ENCODE measurements around the gene AIG1. TPM values are rescaled to one million over a fixed set of nuclear protein-coding genes. Genes with fewer than 3 reads are reported as not detected.

The AIG1 gene
- total RNA-seq, 6 experiments from 2014 or later: 50.7 to 70.5 (median 52.5) TPM

DNA sequence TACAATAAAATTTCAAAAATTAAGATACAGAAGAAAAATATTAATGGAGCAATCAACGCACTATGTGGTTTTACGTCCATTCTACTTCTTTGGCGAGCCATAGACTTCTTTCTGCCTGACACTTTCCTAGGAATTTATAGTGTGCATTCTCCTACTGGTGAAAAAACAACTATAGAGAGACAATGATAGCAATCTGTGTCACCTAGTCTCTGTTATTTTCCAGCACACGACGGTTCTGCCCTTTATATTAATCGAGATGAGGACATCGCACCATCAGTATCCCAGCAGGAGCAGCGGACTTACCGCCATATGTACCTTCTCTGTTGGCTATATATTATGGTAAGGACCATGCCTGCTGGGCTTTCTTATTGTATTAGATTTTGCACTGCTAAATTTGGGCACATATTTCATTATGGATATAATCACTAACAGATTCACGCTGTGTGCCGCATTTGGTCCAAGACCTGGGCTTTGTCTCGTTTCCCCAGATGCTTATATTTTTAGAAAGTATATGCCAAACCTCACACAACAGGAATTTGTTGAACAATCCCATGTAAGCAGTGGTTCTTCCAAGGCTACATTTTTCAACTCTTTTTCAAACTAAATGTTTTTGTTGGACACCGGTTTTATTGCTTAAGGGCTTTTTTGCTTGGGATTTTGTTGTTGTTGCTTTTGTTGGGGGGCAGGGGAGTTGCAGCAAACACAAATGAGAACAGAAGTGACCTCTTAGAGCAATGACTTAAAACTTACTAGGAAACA is 223.4 kb downstream of the AIG1 start:
- Mint-ChIP-seq H3K4me3 (no peak overlapping the region), H3K36me3 (ENCODE audit: low read depth) (peaks cover 6% of the 10 kb centered on the region; the same call in 1 of the 2 replicates), H3K4me1 (ENCODE audit: low read depth) (peaks cover 24% of the 10 kb centered on the region), H3K9me3 (no peaks in the 10 kb centered on the region), H3K27ac (no peak overlapping the region; the same call in 1 of the 2 replicates), H3K27me3 (ENCODE audit: insufficient read depth) (no peaks in the 10 kb centered on the region)
- peak; percentile 23 for DNase-seq
- TF ChIP-seq, protein P1, sequence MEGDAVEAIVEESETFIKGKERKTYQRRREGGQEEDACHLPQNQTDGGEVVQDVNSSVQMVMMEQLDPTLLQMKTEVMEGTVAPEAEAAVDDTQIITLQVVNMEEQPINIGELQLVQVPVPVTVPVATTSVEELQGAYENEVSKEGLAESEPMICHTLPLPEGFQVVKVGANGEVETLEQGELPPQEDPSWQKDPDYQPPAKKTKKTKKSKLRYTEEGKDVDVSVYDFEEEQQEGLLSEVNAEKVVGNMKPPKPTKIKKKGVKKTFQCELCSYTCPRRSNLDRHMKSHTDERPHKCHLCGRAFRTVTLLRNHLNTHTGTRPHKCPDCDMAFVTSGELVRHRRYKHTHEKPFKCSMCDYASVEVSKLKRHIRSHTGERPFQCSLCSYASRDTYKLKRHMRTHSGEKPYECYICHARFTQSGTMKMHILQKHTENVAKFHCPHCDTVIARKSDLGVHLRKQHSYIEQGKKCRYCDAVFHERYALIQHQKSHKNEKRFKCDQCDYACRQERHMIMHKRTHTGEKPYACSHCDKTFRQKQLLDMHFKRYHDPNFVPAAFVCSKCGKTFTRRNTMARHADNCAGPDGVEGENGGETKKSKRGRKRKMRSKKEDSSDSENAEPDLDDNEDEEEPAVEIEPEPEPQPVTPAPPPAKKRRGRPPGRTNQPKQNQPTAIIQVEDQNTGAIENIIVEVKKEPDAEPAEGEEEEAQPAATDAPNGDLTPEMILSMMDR (IDR thresholded peaks at IDR 0.05): no peak

DNA sequence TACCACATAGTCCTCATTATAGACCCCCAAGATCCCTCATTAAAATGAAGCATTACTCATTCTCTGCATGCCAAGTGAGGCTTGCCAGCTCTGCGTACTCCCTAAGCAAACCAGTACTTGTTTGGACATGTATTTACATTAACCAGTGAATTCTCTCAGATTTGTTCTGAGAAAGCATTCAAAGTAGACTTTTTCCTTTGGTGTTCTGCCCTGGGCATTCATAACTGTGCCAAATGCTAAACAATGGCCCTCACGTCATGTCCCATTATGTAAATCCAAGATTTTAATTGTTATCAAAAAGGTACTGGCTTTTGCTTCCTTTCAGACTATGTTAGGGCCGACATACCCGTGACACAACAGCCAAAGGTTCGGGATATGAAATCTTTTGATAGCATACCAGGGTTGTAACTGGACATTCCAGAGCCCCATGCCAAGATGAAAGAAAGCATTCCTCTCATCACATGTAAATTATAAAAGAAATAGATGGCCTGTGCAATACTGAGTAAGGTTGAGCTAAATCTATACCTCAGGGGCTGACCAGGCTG is 225.6 kb downstream of the AIG1 start:
- H3K4me3 Mint-ChIP-seq: no peak overlapping the region
- peaks cover 6% of the 10 kb centered on the region; the same call in 1 of the 2 replicates for H3K36me3 Mint-ChIP-seq (ENCODE audit: low read depth)
- no peaks in the 10 kb centered on the region for H3K27me3 Mint-ChIP-seq (ENCODE audit: insufficient read depth)
- no peak overlapping the region for H3K27ac Mint-ChIP-seq
- peaks cover 24% of the 10 kb centered on the region for H3K4me1 Mint-ChIP-seq (ENCODE audit: low read depth)
- TF ChIP-seq, protein P1 (IDR thresholded peaks at IDR 0.05): no peak
- no peaks in the 10 kb centered on the region for H3K9me3 Mint-ChIP-seq
- DNase-seq: no peak

DNA sequence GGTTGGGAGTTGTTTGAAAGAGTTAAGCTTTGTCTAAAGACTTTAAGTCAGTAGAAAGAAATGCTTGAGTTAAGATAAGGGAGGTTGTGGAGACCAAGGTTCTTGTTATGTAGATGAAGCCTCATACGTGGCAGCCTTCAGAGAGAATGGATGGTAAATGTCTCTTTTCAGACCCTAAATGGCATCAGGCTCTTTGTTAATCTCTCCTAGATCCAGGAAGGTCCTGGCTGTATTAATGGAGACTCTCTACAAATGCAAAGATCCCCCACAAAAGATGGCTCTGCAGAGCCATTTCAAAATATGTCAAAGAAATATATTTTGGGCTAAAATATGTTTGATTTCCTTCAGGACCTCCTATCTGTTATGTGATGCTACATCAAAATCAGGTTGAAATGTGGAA is 228.2 kb downstream of the AIG1 start:
- TF ChIP-seq, protein P1 (IDR thresholded peaks at IDR 0.05): no peak
- no peak overlapping the region for H3K27ac Mint-ChIP-seq

DNA sequence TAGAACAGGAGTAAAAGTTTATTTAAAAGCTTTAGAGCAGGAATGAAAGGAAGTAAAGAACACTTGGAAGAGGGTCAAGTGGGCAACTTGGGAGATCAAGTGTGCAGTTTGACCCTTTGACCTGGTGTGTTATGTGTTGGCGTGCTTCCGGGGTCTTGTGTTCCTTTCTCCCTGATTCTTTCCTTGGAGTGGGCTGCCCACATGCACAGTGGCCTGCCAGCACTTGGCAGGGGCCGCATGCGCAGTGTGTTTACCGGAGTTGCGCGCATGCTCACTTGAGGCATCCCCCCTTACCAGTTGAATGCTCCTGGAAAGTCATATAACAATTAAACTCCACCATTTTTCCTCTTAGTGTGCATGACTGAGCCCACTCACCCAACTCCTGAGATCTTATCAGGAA is 229.5 kb downstream of the AIG1 start:
- peaks cover 14% of the 10 kb centered on the region for H3K4me1 Mint-ChIP-seq (ENCODE audit: low read depth)
- TF ChIP-seq, protein P1 (IDR thresholded peaks at IDR 0.05): no peak
- no peak for DNase-seq
- no peak overlapping the region for H3K4me3 Mint-ChIP-seq
- H3K36me3 Mint-ChIP-seq (ENCODE audit: low read depth): peaks cover 6% of the 10 kb centered on the region; the same call in 1 of the 2 replicates
- H3K27ac Mint-ChIP-seq: no peak overlapping the region
- H3K9me3 Mint-ChIP-seq: no peaks in the 10 kb centered on the region
- no peaks in the 10 kb centered on the region for H3K27me3 Mint-ChIP-seq (ENCODE audit: insufficient read depth)

More for the DNA sequence above, 228.2 kb downstream of the AIG1 start:
- Mint-ChIP-seq H3K9me3 (no peaks in the 10 kb centered on the region), H3K36me3 (ENCODE audit: low read depth) (peaks cover 6% of the 10 kb centered on the region; the same call in 1 of the 2 replicates), H3K4me1 (ENCODE audit: low read depth) (peaks cover 23% of the 10 kb centered on the region), H3K27me3 (ENCODE audit: insufficient read depth) (no peaks in the 10 kb centered on the region), H3K4me3 (no peak overlapping the region)
- no peak for DNase-seq

DNA sequence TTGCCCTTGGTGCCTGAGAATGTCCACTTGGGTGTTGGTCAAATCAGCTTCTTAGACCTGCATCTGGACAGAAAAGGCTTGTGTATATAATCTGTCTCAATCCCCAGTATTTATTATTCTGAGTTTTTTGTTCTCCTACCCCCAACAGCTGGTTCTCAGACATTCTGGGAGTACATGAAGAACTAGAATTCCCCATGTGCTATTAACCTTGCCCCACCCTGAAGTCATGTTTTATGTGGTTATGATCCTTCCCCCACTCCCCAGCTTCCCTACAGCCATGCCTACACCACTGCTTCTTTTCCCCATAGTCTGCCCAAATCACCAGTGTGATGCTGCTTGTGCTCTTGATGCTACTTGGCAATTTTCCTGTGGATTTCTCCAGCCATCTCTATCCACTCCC is 232.8 kb downstream of the AIG1 start:
- no peak overlapping the region for H3K4me3 Mint-ChIP-seq

More for the DNA sequence above, 232.8 kb downstream of the AIG1 start:
- H3K27me3 Mint-ChIP-seq (ENCODE audit: insufficient read depth): no peaks in the 10 kb centered on the region
- no peak for DNase-seq
- no peaks in the 10 kb centered on the region for H3K4me1 Mint-ChIP-seq (ENCODE audit: low read depth)
- TF ChIP-seq, protein P1 (IDR thresholded peaks at IDR 0.05): no peak
- no peak overlapping the region for H3K27ac Mint-ChIP-seq
- no peaks in the 10 kb centered on the region; the same call in 1 of the 2 replicates for H3K36me3 Mint-ChIP-seq (ENCODE audit: low read depth)
- H3K9me3 Mint-ChIP-seq: no peaks in the 10 kb centered on the region

Measured in HFFc6 (cell line).